ENCODE data around the gene COL25A1.

The COL25A1 gene

GRCh38 chr4:108902769-108903168, 399.7 kb downstream of the COL25A1 start:
- TF ChIP-seq, protein P1, sequence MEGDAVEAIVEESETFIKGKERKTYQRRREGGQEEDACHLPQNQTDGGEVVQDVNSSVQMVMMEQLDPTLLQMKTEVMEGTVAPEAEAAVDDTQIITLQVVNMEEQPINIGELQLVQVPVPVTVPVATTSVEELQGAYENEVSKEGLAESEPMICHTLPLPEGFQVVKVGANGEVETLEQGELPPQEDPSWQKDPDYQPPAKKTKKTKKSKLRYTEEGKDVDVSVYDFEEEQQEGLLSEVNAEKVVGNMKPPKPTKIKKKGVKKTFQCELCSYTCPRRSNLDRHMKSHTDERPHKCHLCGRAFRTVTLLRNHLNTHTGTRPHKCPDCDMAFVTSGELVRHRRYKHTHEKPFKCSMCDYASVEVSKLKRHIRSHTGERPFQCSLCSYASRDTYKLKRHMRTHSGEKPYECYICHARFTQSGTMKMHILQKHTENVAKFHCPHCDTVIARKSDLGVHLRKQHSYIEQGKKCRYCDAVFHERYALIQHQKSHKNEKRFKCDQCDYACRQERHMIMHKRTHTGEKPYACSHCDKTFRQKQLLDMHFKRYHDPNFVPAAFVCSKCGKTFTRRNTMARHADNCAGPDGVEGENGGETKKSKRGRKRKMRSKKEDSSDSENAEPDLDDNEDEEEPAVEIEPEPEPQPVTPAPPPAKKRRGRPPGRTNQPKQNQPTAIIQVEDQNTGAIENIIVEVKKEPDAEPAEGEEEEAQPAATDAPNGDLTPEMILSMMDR (IDR thresholded peaks at IDR 0.05; ENCODE audit: extremely low read depth, missing control alignments), result no peak
- DNase-seq (ENCODE audit: low spot score), result no peak

DNA sequence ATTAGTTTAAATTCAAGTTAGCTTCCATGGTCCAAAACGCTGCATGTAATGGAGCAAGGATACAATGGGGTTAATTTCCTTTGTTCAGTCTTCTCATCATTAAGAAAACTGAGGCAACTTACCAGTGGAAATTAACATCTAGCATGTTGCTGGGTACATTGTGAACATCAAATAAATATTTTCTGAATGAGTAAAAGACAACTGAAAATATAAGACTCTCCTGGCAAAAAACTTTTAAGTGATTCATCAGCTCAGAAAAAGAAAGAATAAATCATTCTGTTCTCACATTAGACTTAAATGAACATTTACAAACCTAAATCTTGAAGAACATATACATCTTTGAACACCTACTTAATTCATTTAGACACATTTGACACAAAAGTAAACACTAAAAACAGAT, 401.2 kb downstream of the COL25A1 start:
- DNase-seq (ENCODE audit: low spot score), result no peak
- TF ChIP-seq, protein P1 (IDR thresholded peaks at IDR 0.05; ENCODE audit: extremely low read depth, missing control alignments), result no peak

DNA sequence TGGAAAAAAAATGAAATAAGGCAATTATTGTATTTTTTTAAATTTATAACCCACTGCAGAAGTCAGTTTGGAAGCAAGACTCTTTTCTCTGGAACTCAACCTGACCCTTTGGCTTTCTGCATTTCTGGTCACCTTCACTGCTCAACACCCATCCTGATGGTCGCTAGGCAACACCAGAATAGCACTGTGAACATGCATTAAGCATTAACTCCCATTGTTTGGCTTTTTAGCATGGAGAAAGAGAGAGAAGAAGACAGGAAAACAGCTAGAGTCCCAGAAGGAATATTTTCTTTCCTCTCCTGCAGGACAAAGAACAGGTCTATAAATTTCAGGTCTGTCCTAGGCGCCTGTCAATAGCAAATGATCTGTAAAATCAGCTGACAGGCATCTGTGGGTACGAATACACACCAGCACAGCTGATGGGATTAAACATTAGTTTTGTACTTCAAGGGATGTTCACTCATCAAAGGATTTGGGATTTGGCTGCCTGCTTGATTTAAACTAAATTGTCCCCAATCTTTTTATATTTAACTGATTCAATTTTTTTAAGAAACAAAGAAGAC, 402.4 kb downstream of the COL25A1 start:
- no peak for DNase-seq (ENCODE audit: low spot score)
- TF ChIP-seq, protein P1 (IDR thresholded peaks at IDR 0.05; ENCODE audit: extremely low read depth, missing control alignments), result no peak

- TF ChIP-seq, protein P1 (IDR thresholded peaks at IDR 0.05; ENCODE audit: extremely low read depth, missing control alignments), result no peak
- DNase-seq (ENCODE audit: low spot score), result no peak
Observed at GRCh38 chr4:108893468-108893867, 409.0 kb downstream of the COL25A1 start.

DNA sequence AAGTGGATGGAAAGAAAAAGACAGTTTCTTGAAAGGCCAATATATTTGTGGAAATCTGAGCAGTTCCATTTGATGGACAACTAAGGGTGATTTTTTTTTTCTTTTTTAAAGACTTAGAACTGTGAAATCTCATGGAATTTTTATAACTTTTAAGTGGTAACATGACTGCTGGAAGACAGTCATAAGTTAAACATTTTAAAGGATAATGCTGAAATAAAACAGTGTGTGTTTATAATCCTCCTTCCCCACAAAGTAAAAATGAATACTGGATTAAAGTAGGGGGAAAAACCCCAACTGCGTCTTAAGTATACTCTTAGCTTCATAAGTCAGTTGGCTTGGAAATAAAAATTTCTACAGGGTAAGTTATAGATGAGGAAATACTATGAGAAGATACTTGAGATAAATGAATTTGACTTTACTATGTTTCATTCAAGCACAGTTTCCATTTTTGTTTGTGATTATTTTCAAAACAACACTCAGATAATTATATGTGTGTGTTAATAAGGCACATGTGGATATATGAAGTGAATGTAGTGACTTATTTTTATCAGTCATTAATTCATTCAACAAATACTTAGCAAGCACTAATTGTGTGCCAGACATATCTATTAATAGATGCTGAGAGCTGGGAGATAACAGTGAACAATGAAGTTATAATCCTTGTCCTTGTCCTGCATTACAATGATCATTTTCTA, 410.4 kb downstream of the COL25A1 start:
- DNase-seq (ENCODE audit: low spot score), result no peak
- TF ChIP-seq, protein P1 (IDR thresholded peaks at IDR 0.05; ENCODE audit: extremely low read depth, missing control alignments), result no peak

- DNase-seq (ENCODE audit: low spot score), result no peak
- TF ChIP-seq, protein P1 (IDR thresholded peaks at IDR 0.05; ENCODE audit: extremely low read depth, missing control alignments), result no peak
Observed at GRCh38 chr4:108890484-108890881, 412.0 kb downstream of the COL25A1 start.

DNA sequence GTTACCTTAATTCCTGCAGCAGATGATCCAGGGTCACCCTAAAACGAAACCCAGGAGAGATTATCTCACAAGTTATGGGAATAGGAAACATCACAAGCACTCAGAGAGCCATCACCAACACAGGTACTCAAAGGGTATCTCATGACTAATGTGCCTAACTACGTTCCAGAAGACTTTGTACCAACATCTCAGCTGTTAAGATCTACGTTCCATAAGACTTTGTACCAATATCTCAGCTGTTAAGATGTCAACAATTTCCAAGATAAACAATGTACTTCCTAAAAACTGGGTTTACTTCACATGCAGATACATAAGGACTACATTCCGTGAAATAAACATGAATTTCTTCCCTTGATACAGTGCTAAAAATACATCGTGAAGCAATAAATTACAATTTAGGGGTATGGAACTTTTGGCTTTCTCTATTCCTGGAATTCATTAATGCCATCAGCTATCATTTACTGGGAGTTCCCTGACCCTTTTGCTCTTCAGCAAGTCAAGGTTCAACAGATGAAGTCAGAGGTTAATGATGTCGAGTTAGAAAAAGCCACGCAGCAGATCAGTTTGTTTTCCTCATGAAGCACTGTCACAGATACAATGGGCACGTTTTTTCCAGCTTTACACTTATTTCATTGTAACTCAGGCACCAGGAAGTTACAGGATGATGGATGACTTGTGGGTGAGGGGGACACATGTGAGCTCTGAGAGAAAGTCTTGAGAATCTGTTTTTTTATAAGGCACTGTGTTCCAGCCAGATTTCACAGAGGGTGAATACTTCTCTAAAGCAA, 412.6 kb downstream of the COL25A1 start:
- TF ChIP-seq, protein P1 (IDR thresholded peaks at IDR 0.05; ENCODE audit: extremely low read depth, missing control alignments), result no peak
- DNase-seq (ENCODE audit: low spot score), result no peak
